Tibial artery (tissue), 4 donors: ENCODE results near the gene MIOS.

Experiments used
- DNase-seq, 2 donors: peaks; one replicate each; pipeline ENCODE4 v3.0.0-alpha.2; 2019
- H3K27ac ChIP-seq, 2 donors: fragments of 200-600 bp; sonication (generic) in 1 of 2; 1 replicate in 1 of 2; 2 replicates in 1 of 2; pipeline ENCODE4 v1.5.1; 2018 to 2019; ENCODE audit warnings: mild to moderate bottlenecking in 1 of 2
- H3K27me3 ChIP-seq, 2 donors: fragments of 200-600 bp; sonication (generic) in 1 of 2; one replicate each; pipeline versions ENCODE4 v1.5.1 to v1.6.0; 2016 to 2019
- H3K36me3 ChIP-seq, 3 donors: fragments of 200-600 bp; sonication (generic) in 2 of 3; one replicate each; pipeline ENCODE4 v1.5.1; 2016 to 2019; ENCODE audit warnings: mild to moderate bottlenecking in 2 of 3
- H3K4me1 ChIP-seq, 4 donors: fragments of 200-600 bp; sonication (generic) in 2 of 4; 1 replicate in 3 of 4; 2 replicates in 1 of 4; pipeline ENCODE4 v1.5.1; 2016 to 2019
- H3K4me3 ChIP-seq, 2 donors: fragments of 200-600 bp; sonication (generic) in 1 of 2; 1 replicate in 1 of 2; 2 replicates in 1 of 2; pipeline ENCODE4 v1.5.1; 2018 to 2019; ENCODE audit warnings: mild to moderate bottlenecking in 2 of 2
- H3K9me3 ChIP-seq, 3 donors: fragments of 200-600 bp; sonication (generic) in 1 of 3; one replicate each; pipeline ENCODE4 v1.5.1; 2016 to 2019
- CTCF ChIP-seq, 2 experiments: fragments of 200-600 bp in 1 of 2; fragments of 450-650 bp in 1 of 2; IDR thresholded peaks; one replicate each; pipeline ENCODE4 v1.5.1; 2017 to 2019; ENCODE audit warnings: antibody characterized with exemption in 2 of 2, mild to moderate bottlenecking in 1 of 2, moderate library complexity in 1 of 2
- intact Hi-C: fragments of 100-400 bp; cut with DNase I; formaldehyde crosslinking; loops from one replicate; pipeline ENCODE4 v1.15.0; 2023; ENCODE audit warnings: low total_unique reads

MIOS gene

GRCh38 chr7:7566651-7567611, at the start of gene MIOS:
Gene MIOS, plus strand, starts transcription at chr7:7566884. Its CDS starts 5,592 bp downstream, at chr7:7572476.
- peak; percentile 76 to 88 for DNase-seq
- no peaks in the 10 kb centered on the region for H3K27me3 ChIP-seq
- no peaks in the 10 kb centered on the region for H3K36me3 ChIP-seq
- intact Hi-C loops = no loop called here
- no peaks in the 10 kb centered on the region for H3K9me3 ChIP-seq
- peak within 1 kb of the TSS; percentile 74 to 84 for H3K4me3 ChIP-seq
- no peak for TF ChIP-seq CTCF (IDR thresholded peaks at IDR 0.05)
- H3K27ac ChIP-seq = peak within 1 kb of the TSS; percentile 88 to 94
- H3K4me1 ChIP-seq = peaks cover 0 to 26% (median 18%) of the 10 kb centered on the region in 4 donors

- DNase-seq = no peak
- no peaks in the 10 kb centered on the region for H3K4me1 ChIP-seq
- no peak overlapping the region for H3K4me3 ChIP-seq
- no peak overlapping the region for H3K27ac ChIP-seq
- no peaks in the 10 kb centered on the region for H3K9me3 ChIP-seq
- TF ChIP-seq CTCF (IDR thresholded peaks at IDR 0.05) = no peak
- no peaks in the 10 kb centered on the region for H3K36me3 ChIP-seq
- intact Hi-C loops = no loop called here
- H3K27me3 ChIP-seq = no peaks in the 10 kb centered on the region
Observed at GRCh38 chr7:7517754-7518153, 48.9 kb upstream of the MIOS start.

GRCh38 chr7:7519056-7519455, 47.6 kb upstream of the MIOS start:
- no peak for DNase-seq
- no peak overlapping the region for H3K27ac ChIP-seq
- H3K9me3 ChIP-seq = no peaks in the 10 kb centered on the region
- no peaks in the 10 kb centered on the region for H3K36me3 ChIP-seq
- H3K27me3 ChIP-seq = no peaks in the 10 kb centered on the region
- no peaks in the 10 kb centered on the region for H3K4me1 ChIP-seq
- TF ChIP-seq CTCF (IDR thresholded peaks at IDR 0.05) = no peak
- H3K4me3 ChIP-seq = no peak overlapping the region
- intact Hi-C loops = no loop called here

- DNase-seq = no peak
- no peak overlapping the region for H3K27ac ChIP-seq
- no peaks in the 10 kb centered on the region for H3K36me3 ChIP-seq
- TF ChIP-seq CTCF (IDR thresholded peaks at IDR 0.05) = no peak
- H3K4me3 ChIP-seq = no peak overlapping the region
- H3K9me3 ChIP-seq = no peaks in the 10 kb centered on the region
- intact Hi-C loops = no loop called here
- no peaks in the 10 kb centered on the region for H3K4me1 ChIP-seq
- H3K27me3 ChIP-seq = no peaks in the 10 kb centered on the region
Observed at GRCh38 chr7:7519528-7519927, 47.2 kb upstream of the MIOS start.

GRCh38 chr7:7521259-7521658, 45.4 kb upstream of the MIOS start:
- no peaks in the 10 kb centered on the region for H3K9me3 ChIP-seq
- no peak for TF ChIP-seq CTCF (IDR thresholded peaks at IDR 0.05)
- no peaks in the 10 kb centered on the region for H3K4me1 ChIP-seq
- H3K36me3 ChIP-seq = no peaks in the 10 kb centered on the region
- H3K27ac ChIP-seq = no peak overlapping the region
- no peaks in the 10 kb centered on the region for H3K27me3 ChIP-seq
- no peak for DNase-seq
- no peak overlapping the region for H3K4me3 ChIP-seq
- intact Hi-C loops = no loop called here
